ENCODE results near the gene RPIA.

The RPIA gene

DNA sequence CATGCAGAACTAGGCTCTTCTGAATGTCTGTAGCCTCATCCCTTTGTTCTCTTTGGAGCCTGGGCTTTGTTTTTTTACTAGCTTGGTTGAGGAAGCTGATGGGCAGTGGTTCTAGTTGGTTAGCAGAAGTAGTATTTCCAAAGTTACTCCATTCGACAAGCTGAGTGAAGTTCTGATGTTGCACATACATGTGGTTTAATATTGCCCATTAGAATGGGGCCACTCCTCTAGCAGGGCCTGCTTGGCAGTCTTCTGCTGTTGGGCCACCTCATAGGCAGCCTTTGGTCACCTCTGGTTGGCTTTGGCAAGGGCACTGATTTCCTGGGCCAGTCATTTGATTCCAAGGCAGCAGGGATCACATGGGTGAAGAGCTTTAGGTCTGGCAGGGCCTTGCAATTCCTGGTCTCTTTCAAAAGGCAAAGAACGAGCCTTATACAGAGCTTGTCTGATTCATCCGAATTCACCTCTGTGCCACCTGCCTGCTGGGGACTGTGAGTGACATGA lies 2.5 kb downstream of the RPIA start:
- peaks cover 80% of the 10 kb centered on the region for H3K79me2 ChIP-seq (ENCODE audit: low read length)
- TF ChIP-seq, protein P1, sequence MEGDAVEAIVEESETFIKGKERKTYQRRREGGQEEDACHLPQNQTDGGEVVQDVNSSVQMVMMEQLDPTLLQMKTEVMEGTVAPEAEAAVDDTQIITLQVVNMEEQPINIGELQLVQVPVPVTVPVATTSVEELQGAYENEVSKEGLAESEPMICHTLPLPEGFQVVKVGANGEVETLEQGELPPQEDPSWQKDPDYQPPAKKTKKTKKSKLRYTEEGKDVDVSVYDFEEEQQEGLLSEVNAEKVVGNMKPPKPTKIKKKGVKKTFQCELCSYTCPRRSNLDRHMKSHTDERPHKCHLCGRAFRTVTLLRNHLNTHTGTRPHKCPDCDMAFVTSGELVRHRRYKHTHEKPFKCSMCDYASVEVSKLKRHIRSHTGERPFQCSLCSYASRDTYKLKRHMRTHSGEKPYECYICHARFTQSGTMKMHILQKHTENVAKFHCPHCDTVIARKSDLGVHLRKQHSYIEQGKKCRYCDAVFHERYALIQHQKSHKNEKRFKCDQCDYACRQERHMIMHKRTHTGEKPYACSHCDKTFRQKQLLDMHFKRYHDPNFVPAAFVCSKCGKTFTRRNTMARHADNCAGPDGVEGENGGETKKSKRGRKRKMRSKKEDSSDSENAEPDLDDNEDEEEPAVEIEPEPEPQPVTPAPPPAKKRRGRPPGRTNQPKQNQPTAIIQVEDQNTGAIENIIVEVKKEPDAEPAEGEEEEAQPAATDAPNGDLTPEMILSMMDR (IDR thresholded peaks at IDR 0.05; ENCODE audit: low read length) = no peak
- TF ChIP-seq EZH2 (optimal IDR thresholded peaks at IDR 0.05; ENCODE audit: low read depth, low read length) (no peak), EZH2phosphoT487 (IDR thresholded peaks at IDR 0.05; ENCODE audit: low read length) (no peak)
- 0 out of 2 replicates have a peak, but pooled peaks cover 5% of the 10 kb centered on the region for H3F3A ChIP-seq (ENCODE audit: insufficient read depth, low read length)
- H3K9ac ChIP-seq (ENCODE audit: low read length) = no peak overlapping the region
- no peak overlapping the region for H3K4me2 ChIP-seq (ENCODE audit: low read depth, low read length)
- H3K9me3 ChIP-seq (replicated peaks; ENCODE audit: insufficient read depth, low read length) = no peaks in the 10 kb centered on the region
- no peak overlapping the region for H3K27ac ChIP-seq (ENCODE audit: low read length)
- H2AFZ ChIP-seq (ENCODE audit: low read length) = no peak overlapping the region
- no peaks in the 10 kb centered on the region for H3K36me3 ChIP-seq (replicated peaks; ENCODE audit: insufficient read depth, low read length)
- H4K20me1 ChIP-seq (ENCODE audit: insufficient read depth, low read length) = no peaks in the 10 kb centered on the region
- H3K4me3 ChIP-seq (ENCODE audit: low read length) = no peak overlapping the region
- DNase-seq = no peak
- no peaks in the 10 kb centered on the region for H3K9me2 ChIP-seq (replicated peaks; ENCODE audit: insufficient read depth, low read length)
- H3K4me1 ChIP-seq (ENCODE audit: low read length) = peaks cover 15% of the 10 kb centered on the region
- no peaks in the 10 kb centered on the region for H3K27me3 ChIP-seq (replicated peaks; ENCODE audit: insufficient read depth, low read length)

GRCh38 chr2:88696611-88697010 lies 5.1 kb downstream of the RPIA start:
- H3K79me2 ChIP-seq (ENCODE audit: low read length) = peaks cover 82% of the 10 kb centered on the region
- no peaks in the 10 kb centered on the region for H3K9me2 ChIP-seq (replicated peaks; ENCODE audit: insufficient read depth, low read length)
- H3K27me3 ChIP-seq (replicated peaks; ENCODE audit: insufficient read depth, low read length) = no peaks in the 10 kb centered on the region
- TF ChIP-seq, protein P1 (IDR thresholded peaks at IDR 0.05; ENCODE audit: low read length) = no peak
- TF ChIP-seq EZH2phosphoT487 (IDR thresholded peaks at IDR 0.05; ENCODE audit: low read length) = no peak
- TF ChIP-seq EZH2 (optimal IDR thresholded peaks at IDR 0.05; ENCODE audit: low read depth, low read length) = no peak
- H3K4me2 ChIP-seq (ENCODE audit: low read depth, low read length) = no peak overlapping the region
- H4K20me1 ChIP-seq (ENCODE audit: insufficient read depth, low read length) = no peaks in the 10 kb centered on the region
- peaks cover 9% of the 10 kb centered on the region; the same call in 1 of the 2 replicates for H3K4me1 ChIP-seq (ENCODE audit: low read length)
- H3F3A ChIP-seq (ENCODE audit: insufficient read depth, low read length) = 0 out of 2 replicates have a peak, but pooled peaks cover 5% of the 10 kb centered on the region
- DNase-seq = no peak
- H2AFZ ChIP-seq (ENCODE audit: low read length) = no peak overlapping the region
- H3K9ac ChIP-seq (ENCODE audit: low read length) = no peak overlapping the region
- no peaks in the 10 kb centered on the region for H3K9me3 ChIP-seq (replicated peaks; ENCODE audit: insufficient read depth, low read length)
- 0 out of 2 replicates have a peak, but pooled peaks cover 4% of the 10 kb centered on the region for H3K36me3 ChIP-seq (replicated peaks; ENCODE audit: insufficient read depth, low read length)
- H3K4me3 ChIP-seq (ENCODE audit: low read length) = no peak overlapping the region
- no peak overlapping the region for H3K27ac ChIP-seq (ENCODE audit: low read length)

DNA sequence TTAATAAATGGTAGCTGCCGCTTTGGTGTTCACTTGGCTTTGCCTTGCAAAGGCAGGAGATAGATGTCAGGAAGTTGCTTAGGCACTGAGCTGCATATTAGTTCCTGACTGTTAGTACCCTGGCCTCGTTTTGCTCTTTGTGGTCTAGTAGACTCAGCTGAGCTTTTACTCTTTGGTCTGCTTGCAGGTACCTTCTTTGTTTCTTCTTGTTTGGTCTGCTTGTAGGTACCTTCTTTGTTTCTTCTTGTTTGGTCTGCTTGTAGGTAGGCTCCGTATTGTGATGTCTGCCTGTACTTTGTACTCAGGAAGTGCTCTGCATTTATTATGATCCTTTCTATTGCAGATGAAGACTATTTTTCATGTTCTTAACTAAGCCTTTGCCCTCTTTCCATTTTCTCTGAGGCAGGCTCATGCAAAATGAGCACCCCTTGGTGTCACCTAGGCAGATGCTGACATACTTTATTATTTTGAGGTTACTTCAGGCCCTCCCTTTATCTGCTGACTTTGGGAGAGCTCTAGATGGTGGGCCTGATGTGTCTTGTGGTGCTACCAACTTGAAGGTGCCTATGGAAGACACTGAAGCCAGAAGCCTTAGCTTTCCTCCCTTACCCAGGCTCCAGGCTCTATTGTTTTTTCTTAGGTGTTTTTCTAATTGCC lies 6.0 kb downstream of the RPIA start:
- TF ChIP-seq, protein P1 (IDR thresholded peaks at IDR 0.05; ENCODE audit: low read length) = no peak
- TF ChIP-seq EZH2phosphoT487 (IDR thresholded peaks at IDR 0.05; ENCODE audit: low read length) = no peak
- no peak for TF ChIP-seq EZH2 (optimal IDR thresholded peaks at IDR 0.05; ENCODE audit: low read depth, low read length)
- Histone ChIP-seq H3K27ac (ENCODE audit: low read length) (no peak overlapping the region), H3K36me3 (replicated peaks; ENCODE audit: insufficient read depth, low read length) (0 out of 2 replicates have a peak, but pooled peaks cover 4% of the 10 kb centered on the region), H3K79me2 (ENCODE audit: low read length) (peaks cover 74% of the 10 kb centered on the region), H3K27me3 (replicated peaks; ENCODE audit: insufficient read depth, low read length) (no peaks in the 10 kb centered on the region), H3K4me3 (ENCODE audit: low read length) (no peak overlapping the region), H3F3A (ENCODE audit: insufficient read depth, low read length) (0 out of 2 replicates have a peak, but pooled peaks cover under 1% of the 10 kb centered on the region), H2AFZ (ENCODE audit: low read length) (no peak overlapping the region), H4K20me1 (ENCODE audit: insufficient read depth, low read length) (no peaks in the 10 kb centered on the region), H3K9me2 (replicated peaks; ENCODE audit: insufficient read depth, low read length) (no peaks in the 10 kb centered on the region), H3K9ac (ENCODE audit: low read length) (no peak overlapping the region), H3K9me3 (replicated peaks; ENCODE audit: insufficient read depth, low read length) (no peaks in the 10 kb centered on the region), H3K4me2 (ENCODE audit: low read depth, low read length) (no peak overlapping the region), H3K4me1 (ENCODE audit: low read length) (peaks cover 9% of the 10 kb centered on the region; the same call in 1 of the 2 replicates)
- no peak for DNase-seq

All from MM.1S (cell line).